Osteoblast (primary cell): ENCODE data around the gene IFIT3. TPM values are rescaled to one million over a fixed set of nuclear protein-coding genes. Genes with fewer than 3 reads are reported as not detected.
A peak's percentile ranks its signal among the peaks of the same experiment; 100 is the strongest.
"Not testable (repeated sequence)": the region's sequence is repeated elsewhere in the genome, so short reads cannot be mapped to it uniquely, and the experiment has no call there.

Experiments used
- DNase-seq: peaks from one replicate; pipeline ENCODE4 v3.0.0; 2011; ENCODE audit warnings: low spot score, mixed read lengths; ENCODE audit not compliant: insufficient read length; ENCODE audit errors: missing footprints
- H2AFZ ChIP-seq: 2 replicates; pipeline ENCODE4 v1.6.0; 2011; ENCODE audit warnings: mild to moderate bottlenecking, low read length
- H3K27ac ChIP-seq: 2 replicates; pipeline ENCODE4 v1.5.1; 2011; ENCODE audit warnings: mild to moderate bottlenecking, low read depth, low read length, moderate library complexity
- H3K27me3 ChIP-seq: 2 replicates; pipeline ENCODE4 v1.6.0; 2012; ENCODE audit warnings: mild to moderate bottlenecking, control low read depth, inconsistent platforms, low read length, moderate library complexity; ENCODE audit not compliant: insufficient read depth
- H3K36me3 ChIP-seq: 2 replicates; pipeline ENCODE4 v1.5.1; 2011; ENCODE audit warnings: mild to moderate bottlenecking, low read length, control low read depth, moderate library complexity; ENCODE audit not compliant: insufficient read depth
- H3K4me1 ChIP-seq: 2 replicates; pipeline ENCODE4 v1.5.1; 2011; ENCODE audit warnings: mild to moderate bottlenecking, low read length, control low read depth, moderate library complexity; ENCODE audit not compliant: insufficient read depth
- H3K4me2 ChIP-seq: 2 replicates; pipeline ENCODE4 v1.6.0; 2011; ENCODE audit warnings: mild to moderate bottlenecking, low read length; ENCODE audit not compliant: insufficient read depth
- H3K4me3 ChIP-seq: fragments of 200-600 bp; sonication (generic); 3 replicates; pipeline ENCODE4 v1.5.1; 2012; ENCODE audit warnings: mild to moderate bottlenecking, low read length, inconsistent platforms; ENCODE audit not compliant: insufficient read depth
- H3K79me2 ChIP-seq: 2 replicates; pipeline ENCODE4 v1.6.0; 2012; ENCODE audit warnings: mild to moderate bottlenecking, low read length, control low read depth, inconsistent platforms; ENCODE audit not compliant: insufficient read depth
- H3K9me3 ChIP-seq: 2 replicates; pipeline ENCODE4 v1.5.1; 2011; ENCODE audit warnings: low read depth, low read length, control low read depth
- H4K20me1 ChIP-seq: 2 replicates; pipeline ENCODE4 v1.6.0; 2012; ENCODE audit warnings: mild to moderate bottlenecking, low read length, control low read depth; ENCODE audit not compliant: insufficient read depth
- CTCF ChIP-seq: IDR thresholded peaks from 2 replicates; pipeline ENCODE4 v1.5.1; 2011; ENCODE audit warnings: mild to moderate bottlenecking, low read depth, low read length, moderate library complexity; ENCODE audit errors: extremely low read depth
- total RNA-seq: library from RNA; depleted of rRNA; stranded (reverse); fragments of >200 nt; gene quantifications from 2 replicates; pipeline ENCODE4 v1.2.3, GENCODE V29; 2012

IFIT3 gene
- total RNA-seq, 1 donor = 43.8 TPM

GRCh38 chr10:89347701-89348457 lies 20.1 kb downstream of the IFIT3 start:
- peaks cover 46% of the 10 kb centered on the region for H3K4me1 ChIP-seq
- no peak for DNase-seq
- no peak overlapping the region for H3K4me2 ChIP-seq
- H3K4me3 ChIP-seq = no peak overlapping the region
- H3K36me3 ChIP-seq = no peaks in the 10 kb centered on the region
- H3K27ac ChIP-seq = peak overlapping the region; percentile 20
- no peaks in the 10 kb centered on the region for H3K27me3 ChIP-seq
- no peaks in the 10 kb centered on the region for H3K9me3 ChIP-seq
- H3K79me2 ChIP-seq = no peaks in the 10 kb centered on the region
- peak overlapping the region; percentile 43 for H2AFZ ChIP-seq
- no peak for TF ChIP-seq CTCF
- H4K20me1 ChIP-seq = no peaks in the 10 kb centered on the region

GRCh38 chr10:89348481-89348880 lies 20.7 kb downstream of the IFIT3 start:
- no peaks in the 10 kb centered on the region for H3K79me2 ChIP-seq
- no peaks in the 10 kb centered on the region for H4K20me1 ChIP-seq
- TF ChIP-seq CTCF = no peak
- H3K4me2 ChIP-seq = no peak overlapping the region
- H3K4me1 ChIP-seq = peaks cover 48% of the 10 kb centered on the region
- no peak for DNase-seq
- H3K27ac ChIP-seq = peak overlapping the region; percentile 20
- H3K4me3 ChIP-seq = no peak overlapping the region
- H2AFZ ChIP-seq = no peak overlapping the region
- H3K9me3 ChIP-seq = no peaks in the 10 kb centered on the region
- H3K27me3 ChIP-seq = no peaks in the 10 kb centered on the region
- no peaks in the 10 kb centered on the region for H3K36me3 ChIP-seq

GRCh38 chr10:89348975-89349374 lies 21.2 kb downstream of the IFIT3 start:
- TF ChIP-seq CTCF = no peak
- Histone ChIP-seq H3K27ac (no peak overlapping the region), H4K20me1 (no peaks in the 10 kb centered on the region), H3K4me1 (peaks cover 48% of the 10 kb centered on the region), H3K9me3 (no peaks in the 10 kb centered on the region), H3K36me3 (no peaks in the 10 kb centered on the region), H3K4me2 (no peak overlapping the region), H2AFZ (no peak overlapping the region), H3K79me2 (no peaks in the 10 kb centered on the region), H3K27me3 (no peaks in the 10 kb centered on the region), H3K4me3 (no peak overlapping the region)
- no peak for DNase-seq

- H3K79me2 ChIP-seq, H4K20me1 ChIP-seq, H3K27me3 ChIP-seq, H3K36me3 ChIP-seq, H3K9me3 ChIP-seq, DNase-seq: not testable (repeated sequence)
- Histone ChIP-seq H3K4me3 (peak overlapping the region; percentile 55), H2AFZ (peak overlapping the region; percentile 41), H3K4me2 (peak overlapping the region; percentile 80), H3K4me1 (peaks cover 59% of the 10 kb centered on the region), H3K27ac (peak overlapping the region; percentile 99)
Observed at GRCh38 chr10:89350631-89351315, 23.0 kb downstream of the IFIT3 start.
